HCT116 (cell line): ENCODE data around the gene ASB7.

Source experiments
- POLR2A ChIP-seq: IDR thresholded peaks from 2 replicates; pipeline ENCODE4 v1.7.0; 2011; ENCODE audit warnings: borderline replicate concordance; ENCODE audit not compliant: insufficient read depth, insufficient read length; ENCODE audit errors: extremely low read depth
- TF ChIP-seq, protein P1 (sequence below), 3 experiments: fragments of 200-600 bp in 1 of 3; sonication (generic) in 1 of 3; IDR thresholded peaks in 2 of 3; conservative IDR thresholded peaks in 1 of 3; 2 replicates each; pipeline ENCODE4 v1.5.1; 2012 to 2017; ENCODE audit warnings: low read depth in 2 of 3, low read length in 2 of 3, antibody characterized with exemption in 1 of 3, borderline replicate concordance in 1 of 3, control low read depth in 1 of 3, mild to moderate bottlenecking in 1 of 3, mixed read lengths in 1 of 3, mixed run types in 1 of 3, moderate library complexity in 1 of 3; ENCODE audit not compliant: insufficient read depth in 1 of 3

DNA sequence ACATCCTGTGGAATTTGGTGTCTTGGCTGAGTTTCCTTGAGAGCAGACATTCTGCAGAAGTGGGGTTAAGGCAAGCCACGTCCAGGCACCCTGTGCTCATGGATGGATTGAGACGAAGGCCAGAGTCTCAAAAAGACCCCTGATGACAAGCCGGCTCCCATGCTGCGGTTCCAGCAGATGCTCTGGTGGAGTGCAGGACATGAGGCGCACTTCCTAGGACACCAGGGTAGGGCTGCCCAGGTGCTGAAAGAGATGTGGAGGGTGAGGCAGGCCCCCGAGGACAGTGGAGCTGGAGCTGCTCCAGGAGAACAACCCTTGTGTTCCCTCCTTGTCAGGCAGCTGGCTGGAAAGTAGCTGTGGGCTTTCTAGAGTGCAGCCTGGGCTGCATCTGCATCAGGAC is 81.0 kb downstream of the ASB7 start:
- TF ChIP-seq, protein P1, sequence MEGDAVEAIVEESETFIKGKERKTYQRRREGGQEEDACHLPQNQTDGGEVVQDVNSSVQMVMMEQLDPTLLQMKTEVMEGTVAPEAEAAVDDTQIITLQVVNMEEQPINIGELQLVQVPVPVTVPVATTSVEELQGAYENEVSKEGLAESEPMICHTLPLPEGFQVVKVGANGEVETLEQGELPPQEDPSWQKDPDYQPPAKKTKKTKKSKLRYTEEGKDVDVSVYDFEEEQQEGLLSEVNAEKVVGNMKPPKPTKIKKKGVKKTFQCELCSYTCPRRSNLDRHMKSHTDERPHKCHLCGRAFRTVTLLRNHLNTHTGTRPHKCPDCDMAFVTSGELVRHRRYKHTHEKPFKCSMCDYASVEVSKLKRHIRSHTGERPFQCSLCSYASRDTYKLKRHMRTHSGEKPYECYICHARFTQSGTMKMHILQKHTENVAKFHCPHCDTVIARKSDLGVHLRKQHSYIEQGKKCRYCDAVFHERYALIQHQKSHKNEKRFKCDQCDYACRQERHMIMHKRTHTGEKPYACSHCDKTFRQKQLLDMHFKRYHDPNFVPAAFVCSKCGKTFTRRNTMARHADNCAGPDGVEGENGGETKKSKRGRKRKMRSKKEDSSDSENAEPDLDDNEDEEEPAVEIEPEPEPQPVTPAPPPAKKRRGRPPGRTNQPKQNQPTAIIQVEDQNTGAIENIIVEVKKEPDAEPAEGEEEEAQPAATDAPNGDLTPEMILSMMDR (IDR thresholded peaks at IDR 0.05 in 2 of 3, conservative IDR thresholded peaks at IDR 0.05 in 1 of 3; ENCODE audit: borderline replicate concordance in 1 of 3, insufficient read depth in 1 of 3, low read depth in 2 of 3, low read length in 2 of 3): no peak
- TF ChIP-seq POLR2A: no peak
